Peyer's patch (tissue), 4 donors: Measurements from ENCODE around the gene CAMSAP3.

Source experiments
- CTCF ChIP-seq, 6 experiments: fragments of 450-650 bp in 4 of 6; fragments of 200-600 bp in 2 of 6; sonication (generic) in 1 of 6; IDR thresholded peaks; one replicate each; pipeline ENCODE4 v1.5.1; 2017 to 2019; ENCODE audit warnings: antibody characterized with exemption in 6 of 6, mild to moderate bottlenecking in 3 of 6, moderate library complexity in 1 of 6
- POLR2A ChIP-seq, 2 donors: fragments of 450-650 bp; IDR thresholded peaks; one replicate each; pipeline ENCODE4 v1.5.1; 2017; ENCODE audit warnings: antibody characterized with exemption in 2 of 2, mild to moderate bottlenecking in 2 of 2, moderate library complexity in 2 of 2

- TF ChIP-seq POLR2A (IDR thresholded peaks at IDR 0.05) (no peak), CTCF (IDR thresholded peaks at IDR 0.05) (no peak)
These were observed 29.1 kb downstream of the CAMSAP3 start for GRCh38 chr19:7624810-7625209.
